Neural progenitor cell (in vitro differentiated cells): ENCODE data around the gene NETO2.

Experiments
- CTCF ChIP-seq: fragments of 200-600 bp; sonication (generic); IDR thresholded peaks from 2 replicates; pipeline ENCODE4 v1.5.1; 2017; ENCODE audit warnings: antibody characterized with exemption, mild to moderate bottlenecking
- EZH2 ChIP-seq: fragments of 200-600 bp; sonication (generic); IDR thresholded peaks from 2 replicates; pipeline ENCODE4 v1.6.1; 2017; ENCODE audit warnings: antibody characterized with exemption, mild to moderate bottlenecking, moderate library complexity
- EZH2phosphoT487 ChIP-seq: fragments of 200-600 bp; sonication (generic); IDR thresholded peaks from 2 replicates; pipeline ENCODE4 v1.6.1; 2017; ENCODE audit warnings: antibody characterized with exemption

GRCh38 chr16:47150067-47150466, 6.3 kb upstream of the NETO2 start:
- TF ChIP-seq CTCF (no peak), EZH2phosphoT487 (no peak), EZH2 (no peak)
